ENCODE measurements around the gene PAX8.

- TF ChIP-seq POLR2A (IDR thresholded peaks at IDR 0.05; ENCODE audit: low read depth, low read length) (no peak), POLR2AphosphoS5 (IDR thresholded peaks at IDR 0.05; ENCODE audit: low read depth, low read length) (no peak), TAF1 (IDR thresholded peaks at IDR 0.05; ENCODE audit: borderline replicate concordance, low read depth, low read length) (no peak)
These were observed 3.4 kb upstream of the PAX8 start for GRCh38 chr2:113281910-113282746.

All from GM12892 (cell line).